Osteocyte (in vitro differentiated cells): Measurements from ENCODE around the gene PRKCQ. TPM values are rescaled to one million over a fixed set of nuclear protein-coding genes. Genes with fewer than 3 reads are reported as not detected.
"Not testable (repeated sequence)": the region's sequence is repeated elsewhere in the genome, so short reads cannot be mapped to it uniquely, and the experiment has no call there.

ENCODE experiments used
- DNase-seq: peaks from one replicate; pipeline ENCODE4 v3.0.0; 2021; ENCODE audit warnings: mixed read lengths; ENCODE audit not compliant: unreplicated experiment; ENCODE audit errors: extremely low spot score
- H3K27ac Mint-ChIP-seq: one replicate; pipeline ENCODE4 v1.8.0; 2021; ENCODE audit warnings: mild to moderate bottlenecking, mixed read lengths; ENCODE audit not compliant: unreplicated experiment
- H3K27me3 Mint-ChIP-seq: one replicate; pipeline ENCODE4 v1.8.0; 2021; ENCODE audit warnings: mixed read lengths; ENCODE audit not compliant: unreplicated experiment
- H3K36me3 Mint-ChIP-seq: one replicate; pipeline ENCODE4 v1.8.0; 2021; ENCODE audit warnings: mixed read lengths; ENCODE audit not compliant: unreplicated experiment
- H3K4me1 Mint-ChIP-seq: one replicate; pipeline ENCODE4 v1.8.0; 2021; ENCODE audit warnings: mixed read lengths; ENCODE audit not compliant: unreplicated experiment
- H3K4me3 Mint-ChIP-seq: one replicate; pipeline ENCODE4 v1.8.0; 2021; ENCODE audit warnings: mild to moderate bottlenecking, moderate library complexity, mixed read lengths; ENCODE audit not compliant: unreplicated experiment
- H3K9me3 Mint-ChIP-seq: one replicate; pipeline ENCODE4 v1.8.0; 2021; ENCODE audit warnings: mixed read lengths; ENCODE audit not compliant: unreplicated experiment
- total RNA-seq: library from RNA; stranded (reverse); gene quantifications from 2 replicates; pipeline ENCODE4 v1.2.1, GENCODE V29; 2021
- TF ChIP-seq, protein P1 (sequence below): fragments of 200-600 bp; sonication (generic); IDR thresholded peaks from 2 replicates; pipeline ENCODE4 v1.5.0; 2021; ENCODE audit warnings: antibody characterized with exemption, mild to moderate bottlenecking, moderate library complexity

PRKCQ gene
- total RNA-seq, 1 donor from 2014 or later: 0.11 TPM

- Mint-ChIP-seq H3K27ac (no peak overlapping the region), H3K9me3 (no peaks in the 10 kb centered on the region), H3K4me1 (no peaks in the 10 kb centered on the region), H3K36me3 (no peaks in the 10 kb centered on the region), H3K27me3 (peaks cover 3% of the 10 kb centered on the region), H3K4me3 (no peak overlapping the region)
- no peak for DNase-seq
- TF ChIP-seq, protein P1, sequence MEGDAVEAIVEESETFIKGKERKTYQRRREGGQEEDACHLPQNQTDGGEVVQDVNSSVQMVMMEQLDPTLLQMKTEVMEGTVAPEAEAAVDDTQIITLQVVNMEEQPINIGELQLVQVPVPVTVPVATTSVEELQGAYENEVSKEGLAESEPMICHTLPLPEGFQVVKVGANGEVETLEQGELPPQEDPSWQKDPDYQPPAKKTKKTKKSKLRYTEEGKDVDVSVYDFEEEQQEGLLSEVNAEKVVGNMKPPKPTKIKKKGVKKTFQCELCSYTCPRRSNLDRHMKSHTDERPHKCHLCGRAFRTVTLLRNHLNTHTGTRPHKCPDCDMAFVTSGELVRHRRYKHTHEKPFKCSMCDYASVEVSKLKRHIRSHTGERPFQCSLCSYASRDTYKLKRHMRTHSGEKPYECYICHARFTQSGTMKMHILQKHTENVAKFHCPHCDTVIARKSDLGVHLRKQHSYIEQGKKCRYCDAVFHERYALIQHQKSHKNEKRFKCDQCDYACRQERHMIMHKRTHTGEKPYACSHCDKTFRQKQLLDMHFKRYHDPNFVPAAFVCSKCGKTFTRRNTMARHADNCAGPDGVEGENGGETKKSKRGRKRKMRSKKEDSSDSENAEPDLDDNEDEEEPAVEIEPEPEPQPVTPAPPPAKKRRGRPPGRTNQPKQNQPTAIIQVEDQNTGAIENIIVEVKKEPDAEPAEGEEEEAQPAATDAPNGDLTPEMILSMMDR: no peak
Observed at GRCh38 chr10:6446711-6447110, 133.4 kb downstream of the PRKCQ start.

DNA sequence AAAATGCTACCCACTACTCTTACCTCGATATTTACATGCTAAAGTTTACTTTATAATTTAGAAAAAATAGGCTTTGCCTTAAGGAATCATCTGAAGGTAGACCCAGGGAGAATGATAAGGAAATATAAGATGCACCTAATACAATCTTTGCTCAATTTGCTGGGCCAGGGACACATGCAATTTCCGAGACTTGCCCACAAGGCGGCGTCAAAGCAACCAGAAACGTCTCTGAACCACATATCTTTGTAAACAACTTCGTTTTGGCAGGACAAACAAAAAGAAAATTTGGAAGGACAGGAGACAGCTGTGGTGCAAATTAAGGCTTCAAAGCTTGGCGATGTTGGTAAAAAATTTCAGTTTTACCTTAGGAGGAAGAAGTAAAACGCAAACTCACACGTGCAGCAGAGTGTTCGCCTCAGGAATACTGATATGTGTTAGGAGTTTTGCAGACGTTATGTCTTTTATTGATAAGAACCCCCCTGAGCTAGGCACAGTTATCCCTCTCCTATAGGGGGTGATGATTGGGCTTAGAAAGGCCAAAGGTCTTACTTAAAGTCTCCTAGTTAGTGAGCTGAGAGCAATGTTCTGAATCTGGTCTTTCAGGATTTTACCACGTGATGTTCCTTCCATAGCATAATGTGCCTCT lies 134.3 kb downstream of the PRKCQ start:
- Mint-ChIP-seq H3K27ac (no peak overlapping the region), H3K4me1 (no peaks in the 10 kb centered on the region), H3K27me3 (peaks cover 3% of the 10 kb centered on the region), H3K36me3 (no peaks in the 10 kb centered on the region), H3K4me3 (no peak overlapping the region), H3K9me3 (no peaks in the 10 kb centered on the region)
- TF ChIP-seq, protein P1: peak; percentile 56
- no peak for DNase-seq

GRCh38 chr10:6439875-6440274 lies 140.2 kb downstream of the PRKCQ start:
- DNase-seq, H3K27ac Mint-ChIP-seq, H3K4me1 Mint-ChIP-seq, H3K4me3 Mint-ChIP-seq, H3K27me3 Mint-ChIP-seq, H3K36me3 Mint-ChIP-seq, H3K9me3 Mint-ChIP-seq: not testable (repeated sequence)

DNA sequence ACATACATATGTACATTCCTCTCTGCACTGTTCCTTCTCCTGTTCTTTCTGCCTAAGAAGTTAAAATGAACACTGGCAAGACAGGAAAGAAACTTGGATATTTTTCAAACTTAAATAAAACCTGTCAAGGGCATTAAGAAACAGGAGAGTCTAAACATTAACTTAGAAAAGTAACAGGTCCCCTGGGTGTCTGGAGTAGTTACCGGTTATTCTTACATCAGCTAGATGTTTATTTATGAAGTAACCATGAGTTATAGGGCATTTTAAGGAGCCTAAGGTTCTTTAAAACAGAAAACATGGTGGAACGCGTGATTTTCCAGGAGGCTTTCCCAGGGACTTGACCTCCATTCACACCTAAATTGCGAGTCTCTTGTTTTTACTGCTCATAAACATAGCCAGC lies 148.2 kb downstream of the PRKCQ start:
- Mint-ChIP-seq H3K27ac (no peak overlapping the region), H3K4me1 (no peaks in the 10 kb centered on the region)

DNA sequence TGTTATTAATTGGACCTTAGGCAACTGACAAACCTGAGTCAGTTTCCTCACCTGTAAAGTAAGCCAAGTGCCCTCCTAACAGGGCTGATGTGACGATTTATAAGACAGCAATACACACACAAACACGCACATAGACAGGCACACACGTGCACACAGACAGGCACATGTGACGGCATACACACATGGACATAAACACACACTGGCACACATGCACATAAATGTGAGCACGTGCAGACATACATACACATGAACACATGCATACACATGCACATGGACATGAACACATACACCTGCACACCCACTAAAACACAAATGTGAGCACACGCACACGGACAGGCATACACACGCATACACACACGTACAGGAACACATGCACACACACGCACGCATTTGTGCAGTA lies 148.9 kb downstream of the PRKCQ start:
- Mint-ChIP-seq H3K9me3 (no peaks in the 10 kb centered on the region), H3K4me1 (no peaks in the 10 kb centered on the region), H3K36me3 (no peaks in the 10 kb centered on the region), H3K4me3 (no peak overlapping the region), H3K27ac (no peak overlapping the region), H3K27me3 (peaks cover 19% of the 10 kb centered on the region)
- DNase-seq: no peak
- TF ChIP-seq, protein P1: no peak

More for the DNA sequence above, 148.2 kb downstream of the PRKCQ start:
- Mint-ChIP-seq H3K4me3 (no peak overlapping the region), H3K27me3 (peaks cover 19% of the 10 kb centered on the region), H3K36me3 (no peaks in the 10 kb centered on the region), H3K9me3 (no peaks in the 10 kb centered on the region)
- TF ChIP-seq, protein P1: no peak
- no peak for DNase-seq
